AG20443 (cell line): ENCODE measurements around the gene KHDC3L.

Source experiments
- DNase-seq: peaks from one replicate; pipeline ENCODE4 v3.0.0; 2012; ENCODE audit warnings: low spot score, mixed read lengths

The KHDC3L gene, protein sequence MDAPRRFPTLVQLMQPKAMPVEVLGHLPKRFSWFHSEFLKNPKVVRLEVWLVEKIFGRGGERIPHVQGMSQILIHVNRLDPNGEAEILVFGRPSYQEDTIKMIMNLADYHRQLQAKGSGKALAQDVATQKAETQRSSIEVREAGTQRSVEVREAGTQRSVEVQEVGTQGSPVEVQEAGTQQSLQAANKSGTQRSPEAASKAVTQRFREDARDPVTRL

DNA sequence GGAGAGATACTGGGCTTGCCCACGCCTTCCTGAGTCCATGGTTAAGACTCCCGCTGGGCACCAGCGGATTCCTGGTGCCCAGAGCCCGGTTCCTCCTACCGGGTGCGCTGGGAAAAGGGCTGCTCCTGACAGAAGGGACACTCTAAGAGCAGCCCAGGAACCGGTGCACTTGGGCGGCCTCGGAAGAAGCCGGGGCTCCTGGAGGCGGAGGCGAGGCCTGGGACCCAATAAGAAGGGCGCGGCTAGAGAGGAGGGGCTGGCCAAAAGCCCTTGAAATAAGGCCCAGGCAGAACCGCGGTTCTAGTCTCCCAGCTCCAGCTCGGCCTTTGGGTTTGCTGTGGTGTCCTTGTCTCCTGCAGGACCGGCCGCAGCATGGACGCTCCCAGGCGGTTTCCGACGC, at the start of gene KHDC3L:
Gene KHDC3L (plus strand): TSS at position 301 of the 400 bp plus-strand sequence. CDS start 72 bp downstream, at position 373.
- DNase-seq, result no peak

DNA sequence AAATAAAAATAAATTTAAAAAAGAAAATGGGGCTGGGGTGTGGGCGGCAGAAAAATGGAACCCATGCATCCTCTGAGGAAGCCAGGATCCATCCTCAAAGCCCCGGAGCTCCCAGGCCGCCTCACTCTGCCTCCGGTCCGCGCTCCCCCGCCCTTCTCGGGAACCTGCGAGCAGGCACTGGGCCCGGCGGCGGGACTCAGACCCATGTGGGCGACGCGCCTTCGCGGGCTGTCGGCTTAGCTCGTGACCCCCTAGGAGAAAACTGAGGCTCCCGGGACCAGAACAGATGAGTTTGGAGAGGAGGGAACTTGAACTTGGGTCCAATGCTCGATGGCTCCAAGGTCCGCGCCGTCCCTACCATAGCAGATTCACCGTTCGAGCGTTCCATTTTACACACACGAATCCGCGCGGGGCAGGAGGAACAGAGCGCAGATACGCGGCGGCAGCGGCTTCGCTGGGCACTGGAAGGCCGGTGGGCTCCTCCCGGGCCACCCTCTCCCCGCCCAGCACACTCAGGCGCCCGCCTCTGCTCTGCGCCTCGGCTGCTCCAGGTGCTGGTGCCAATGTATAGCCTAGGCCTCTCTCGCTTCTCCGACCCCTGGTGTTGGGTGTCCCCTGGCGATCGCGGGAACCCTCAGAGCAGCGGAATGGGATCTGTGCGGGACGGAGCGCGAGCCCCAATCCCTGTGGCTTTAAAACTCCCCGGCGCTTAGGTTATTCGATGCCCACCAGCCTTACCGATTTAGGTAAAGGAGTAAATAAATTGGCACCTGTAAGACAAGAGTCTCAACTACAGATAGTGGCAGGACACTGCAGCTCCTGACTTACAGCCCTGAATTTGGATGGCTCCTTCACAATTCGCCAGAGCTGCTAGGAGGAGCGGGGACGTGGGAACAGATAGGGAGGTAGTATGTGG, 47.6 kb upstream of the KHDC3L start:
- peak; percentile 21 for DNase-seq

DNA sequence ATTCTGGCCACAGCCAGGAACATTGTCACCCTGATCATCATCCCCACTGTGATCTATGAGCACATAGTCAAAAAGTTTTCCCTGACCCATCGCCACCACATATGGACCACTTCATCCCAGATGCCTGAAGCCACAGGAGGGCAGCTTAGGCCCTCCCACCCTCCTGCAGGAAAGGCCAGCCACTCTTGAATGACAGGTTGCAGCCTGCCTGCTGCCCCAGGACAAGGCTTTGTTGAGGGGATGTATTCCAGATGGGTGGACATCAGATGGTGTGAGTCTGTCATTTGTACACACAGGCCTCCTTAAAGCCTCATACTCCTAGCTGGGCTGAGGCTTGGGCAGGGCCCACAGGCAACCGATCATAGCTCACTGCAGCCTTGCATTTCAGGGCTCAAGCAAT, 39.1 kb upstream of the KHDC3L start:
- DNase-seq, result no peak

DNA sequence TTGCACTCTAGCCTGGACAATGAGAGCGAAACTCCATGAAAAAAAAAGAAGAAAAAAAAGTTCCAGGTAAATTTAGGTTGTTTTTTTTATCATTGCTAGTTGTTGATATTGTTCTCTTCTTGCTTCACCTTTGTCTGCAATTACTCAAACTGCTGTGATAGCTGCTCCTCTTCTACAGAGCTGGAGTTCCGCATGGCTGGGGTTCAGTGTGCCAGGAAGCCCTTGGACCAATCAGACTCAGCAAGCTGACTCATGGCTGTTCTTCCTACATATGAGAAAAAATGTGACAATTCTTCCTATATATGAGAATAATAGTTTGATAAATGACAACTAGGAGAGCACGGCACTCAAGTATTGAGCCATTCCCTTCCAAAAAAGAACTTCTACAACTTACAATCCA, 36.8 kb upstream of the KHDC3L start:
- DNase-seq, result no peak

DNA sequence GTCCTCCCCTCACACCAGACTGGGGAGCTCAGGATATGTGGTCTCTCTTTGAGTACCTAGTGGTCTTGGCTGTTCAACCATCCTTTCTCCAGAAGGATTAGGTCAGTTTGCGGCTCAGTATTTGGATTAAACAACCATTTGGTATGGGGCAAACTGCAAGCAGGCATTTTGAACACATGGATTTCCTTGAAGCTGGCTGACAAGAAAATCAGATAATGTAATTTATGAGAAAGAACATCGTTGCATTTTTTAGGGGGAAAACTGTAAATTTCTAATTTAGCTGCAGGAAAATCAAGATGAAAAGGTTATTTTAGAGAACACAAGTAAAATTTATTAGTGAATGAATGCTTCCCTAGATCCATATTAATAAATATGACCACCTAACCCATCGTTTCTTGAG, 33.7 kb upstream of the KHDC3L start:
- DNase-seq, result no peak

DNA sequence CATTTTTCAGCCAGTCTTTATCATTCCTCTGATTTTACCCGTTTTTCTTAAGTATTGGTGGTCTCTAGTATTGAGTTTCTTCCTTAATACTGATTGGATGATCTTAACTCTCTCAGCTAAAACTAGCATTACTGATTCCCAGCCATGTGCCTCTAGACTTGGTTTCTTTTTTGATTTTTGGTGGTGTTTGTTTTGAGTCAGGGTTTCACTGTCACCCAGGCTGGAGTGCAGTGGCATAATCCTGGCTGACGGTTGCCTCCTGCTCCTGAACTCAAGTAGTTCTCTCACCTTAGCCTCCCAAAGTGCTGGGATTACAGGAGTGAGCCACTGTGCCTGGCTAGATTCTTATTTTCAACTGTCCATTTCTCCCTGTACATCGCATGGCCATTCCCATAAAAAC, 33.3 kb upstream of the KHDC3L start:
- DNase-seq, result no peak

DNA sequence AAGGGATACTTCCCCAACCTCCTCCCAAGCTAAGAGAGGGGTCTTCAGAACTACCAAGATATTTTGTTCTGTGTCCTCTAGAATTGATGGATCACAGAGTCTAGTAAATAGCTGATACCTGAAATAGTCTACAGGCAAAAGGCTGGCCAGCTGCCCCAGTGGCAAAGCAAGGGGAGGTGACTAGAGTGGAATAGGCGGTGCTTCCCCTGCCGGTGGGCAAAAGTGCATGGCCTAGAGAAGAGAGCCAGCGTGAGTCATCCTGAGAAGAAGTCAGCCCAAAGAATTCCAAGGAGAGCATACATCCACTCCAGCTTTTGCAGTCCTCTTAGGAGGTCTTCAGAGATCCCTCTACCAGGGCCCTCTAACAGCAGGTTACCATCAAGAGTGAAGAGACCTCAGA, 23.1 kb upstream of the KHDC3L start:
- no peak for DNase-seq

DNA sequence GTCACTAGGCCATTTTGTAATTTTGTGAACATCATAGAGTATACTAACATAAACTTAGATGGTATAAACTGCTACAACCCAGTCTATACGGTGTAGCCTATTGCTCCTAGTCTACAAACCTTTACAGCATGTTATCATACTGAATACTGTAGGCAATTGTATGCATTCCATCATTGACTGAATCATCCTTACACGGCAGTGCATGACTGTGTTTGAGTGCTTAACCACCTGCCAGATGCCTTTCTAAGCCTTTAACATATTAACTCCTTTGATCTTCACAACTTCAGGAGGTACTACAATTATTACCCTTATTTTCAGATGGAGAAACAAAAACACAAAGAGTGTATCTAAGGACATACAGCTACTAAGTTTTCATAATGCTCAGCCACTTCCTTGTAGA, 22.4 kb upstream of the KHDC3L start:
- DNase-seq, result no peak

DNA sequence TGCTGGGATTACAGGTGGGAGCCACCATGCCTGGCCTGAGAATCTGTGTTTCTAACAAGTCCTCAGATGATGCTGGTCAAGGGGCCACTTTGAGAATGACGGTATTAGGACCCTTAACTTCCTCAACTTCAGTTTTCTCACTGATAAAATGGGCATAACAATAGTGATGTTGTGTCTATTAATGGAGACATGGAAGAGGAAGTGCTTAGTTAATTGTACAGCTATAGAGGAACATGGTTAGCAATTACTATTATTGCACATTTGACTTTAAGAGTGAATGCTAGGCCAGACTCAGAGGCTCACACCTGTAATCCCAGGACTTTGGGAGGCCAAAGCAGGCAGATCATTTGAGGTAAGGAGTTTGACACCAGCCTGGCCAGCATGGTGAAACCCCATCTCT, 21.1 kb upstream of the KHDC3L start:
- no peak for DNase-seq

DNA sequence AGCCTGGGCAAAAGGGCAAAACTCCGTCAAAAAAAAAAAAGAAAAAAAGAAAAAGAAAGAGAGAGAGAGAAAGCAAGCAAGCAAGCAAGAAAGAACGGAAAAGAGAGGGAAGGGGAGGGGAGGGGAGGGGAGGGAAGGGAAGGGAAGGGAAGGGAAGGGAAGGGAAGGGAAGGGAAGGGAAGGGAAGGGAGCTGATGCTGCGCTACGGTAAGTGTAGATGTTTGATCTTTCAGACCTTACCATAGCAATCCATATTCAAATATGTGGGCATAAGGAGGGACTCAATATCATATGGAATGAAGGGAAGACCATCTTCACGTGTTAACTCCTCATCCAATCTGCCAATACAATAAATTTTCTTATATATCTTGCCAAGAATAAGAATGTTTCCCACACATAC, 20.3 kb upstream of the KHDC3L start:
- DNase-seq, result no peak

DNA sequence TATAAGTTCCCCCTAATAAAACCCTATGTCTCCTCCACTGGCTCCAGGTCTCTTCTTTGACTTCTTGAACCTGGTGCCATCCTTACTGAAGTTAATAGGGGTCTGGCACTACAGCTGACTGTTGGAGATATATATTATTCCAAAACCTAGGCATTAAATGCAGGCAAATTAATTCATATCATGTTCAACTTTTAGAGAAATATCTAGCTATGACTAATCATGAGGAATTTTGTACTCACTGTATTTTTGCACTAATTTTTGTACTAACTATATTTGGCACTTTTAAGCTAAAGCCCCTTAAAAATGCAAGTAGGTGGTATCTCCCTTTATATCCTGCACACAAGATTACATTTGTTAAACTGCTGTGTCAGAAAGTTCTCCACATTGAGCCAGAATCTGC, 19.3 kb upstream of the KHDC3L start:
- no peak for DNase-seq

DNA sequence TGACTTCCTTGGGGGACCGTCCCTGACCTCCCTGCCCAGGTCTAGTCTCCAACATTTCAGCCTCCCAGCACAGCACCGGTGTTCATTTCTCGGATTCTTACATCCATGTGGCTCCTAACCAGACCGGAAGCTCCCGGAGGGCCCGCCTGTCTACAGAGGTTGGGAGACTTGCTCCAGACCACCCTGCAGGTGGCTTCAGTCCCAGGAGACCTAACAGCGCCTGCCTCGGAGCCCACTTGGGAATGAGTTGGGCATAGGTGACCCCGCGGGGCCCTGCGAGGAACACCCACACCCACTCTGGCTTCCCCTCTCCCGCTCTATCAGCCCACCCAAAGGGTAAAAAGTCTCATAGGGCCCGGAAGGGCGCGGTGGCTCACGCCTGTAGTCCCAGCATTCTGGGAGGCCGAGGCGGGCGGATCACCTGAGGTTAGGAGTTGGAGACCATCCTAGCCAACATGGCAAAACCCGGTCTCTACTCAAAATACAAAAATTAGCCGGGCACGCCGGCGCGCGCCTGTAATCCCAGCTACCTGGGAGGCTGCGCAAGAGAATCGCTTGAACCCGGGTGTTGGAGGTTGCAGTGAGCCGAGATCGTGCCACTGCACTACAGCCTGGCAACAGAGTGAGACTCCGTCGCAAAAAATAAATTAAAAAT, 13.8 kb upstream of the KHDC3L start:
- DNase-seq, result no peak

DNA sequence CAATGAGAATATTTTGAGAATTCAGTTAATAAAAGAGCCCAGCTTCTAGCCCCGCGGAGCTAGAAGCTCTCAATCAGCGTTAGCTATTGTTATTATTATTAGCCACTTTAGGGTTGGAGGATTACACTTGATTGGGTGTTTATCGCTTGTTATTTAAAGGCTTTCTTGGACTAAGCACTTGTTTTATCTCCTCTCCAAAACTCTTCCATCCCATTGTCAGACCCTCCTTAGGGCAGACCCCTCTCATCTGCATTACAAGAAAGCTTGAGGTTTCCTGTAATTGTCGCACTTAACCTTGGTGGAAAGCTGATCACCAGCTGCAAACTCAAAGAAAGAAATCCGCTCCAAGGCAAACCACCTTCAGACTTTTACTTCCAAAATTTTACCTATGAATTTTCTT, 13.1 kb upstream of the KHDC3L start:
- DNase-seq, result no peak

DNA sequence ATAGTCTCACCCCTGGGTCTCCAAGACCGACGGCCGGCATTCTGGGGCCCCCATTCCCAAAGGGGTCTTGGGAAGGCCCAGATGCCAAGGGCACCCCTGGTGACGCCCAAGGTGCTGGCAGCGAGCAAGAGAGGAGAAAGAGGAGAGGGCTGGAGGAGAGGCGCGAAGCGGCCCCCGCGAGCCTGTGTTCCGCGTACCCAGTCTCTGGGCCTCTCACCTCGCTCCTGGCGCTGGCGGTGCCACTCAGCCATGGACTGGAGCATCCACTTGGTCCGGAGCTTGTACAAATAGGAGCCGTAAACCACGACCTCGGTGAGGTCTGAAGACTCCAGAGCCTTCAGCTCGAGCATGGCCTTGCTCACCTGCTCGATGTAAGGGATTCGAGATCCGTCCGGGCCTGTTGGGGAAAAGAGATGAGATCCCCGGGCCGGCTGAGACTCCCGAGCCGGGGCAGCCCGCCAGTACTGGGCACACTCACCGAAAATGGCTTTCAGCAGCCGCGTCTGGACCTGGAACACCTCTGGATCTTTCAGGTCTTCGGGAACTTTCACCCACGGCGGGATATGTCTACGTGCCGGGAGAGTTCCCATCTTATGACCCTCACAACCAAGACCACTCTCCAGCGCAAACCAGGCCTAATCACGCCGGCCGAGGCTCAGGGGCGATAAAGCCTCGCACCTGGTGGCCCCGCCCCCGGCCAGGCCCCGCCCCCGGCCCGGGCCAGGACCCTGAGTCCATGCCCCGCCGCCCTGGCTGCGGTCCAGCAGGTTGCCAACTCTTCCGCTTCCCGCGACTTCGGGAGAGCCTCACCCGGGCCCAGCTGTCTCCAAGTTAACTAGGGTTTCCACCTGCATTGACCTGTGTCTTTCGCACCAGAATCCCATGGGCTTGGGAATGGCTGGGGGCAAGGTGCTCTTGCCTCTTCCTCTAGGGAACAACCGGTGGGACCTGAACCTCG, 8.5 kb upstream of the KHDC3L start, which contains the start of gene DPPA5:
Gene DPPA5 (minus strand): TSS at position 641 of the 958 bp plus-strand sequence. CDS start 51 bp downstream, at position 590.
- DNase-seq, result no peak

DNA sequence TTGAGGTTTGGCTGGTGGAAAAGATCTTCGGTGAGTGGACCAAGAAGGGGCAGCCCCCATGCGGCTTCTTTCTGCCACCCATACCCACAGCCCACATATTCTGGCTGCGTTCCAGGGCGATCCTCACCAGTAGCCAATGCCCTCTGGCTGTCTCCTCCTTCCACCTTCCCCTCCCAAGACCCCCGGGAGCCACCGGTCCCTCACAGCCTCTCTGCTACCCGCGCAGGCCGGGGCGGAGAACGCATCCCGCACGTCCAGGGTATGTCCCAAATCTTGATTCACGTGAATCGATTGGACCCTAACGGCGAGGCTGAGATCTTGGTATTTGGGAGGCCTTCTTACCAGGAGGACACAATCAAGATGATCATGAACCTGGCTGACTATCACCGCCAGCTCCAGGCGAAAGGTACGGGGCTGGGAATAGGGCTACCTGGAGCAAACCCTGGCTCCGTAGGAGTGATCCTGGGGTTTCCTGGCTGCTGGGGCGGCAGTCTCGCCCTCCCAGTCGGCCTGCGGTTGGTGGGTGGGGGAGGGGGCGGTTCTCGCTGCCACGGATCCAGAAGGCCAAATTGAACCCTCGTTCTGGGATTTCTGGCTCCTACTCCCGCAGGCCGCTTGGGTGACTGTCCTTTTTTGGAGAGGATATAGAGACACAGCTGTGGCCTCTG, 545 bp downstream of the KHDC3L start:
- no peak for DNase-seq

DNA sequence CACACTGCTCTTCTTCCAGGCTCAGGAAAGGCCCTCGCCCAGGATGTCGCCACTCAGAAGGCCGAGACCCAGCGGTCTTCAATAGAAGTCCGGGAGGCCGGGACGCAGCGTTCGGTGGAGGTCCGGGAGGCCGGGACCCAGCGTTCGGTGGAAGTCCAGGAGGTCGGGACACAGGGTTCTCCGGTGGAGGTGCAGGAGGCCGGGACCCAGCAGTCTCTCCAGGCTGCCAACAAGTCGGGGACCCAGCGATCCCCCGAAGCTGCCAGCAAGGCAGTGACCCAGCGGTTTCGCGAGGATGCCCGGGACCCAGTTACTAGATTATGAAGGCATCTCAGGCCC, 1.0 kb downstream of the KHDC3L start:
- no peak for DNase-seq

DNA sequence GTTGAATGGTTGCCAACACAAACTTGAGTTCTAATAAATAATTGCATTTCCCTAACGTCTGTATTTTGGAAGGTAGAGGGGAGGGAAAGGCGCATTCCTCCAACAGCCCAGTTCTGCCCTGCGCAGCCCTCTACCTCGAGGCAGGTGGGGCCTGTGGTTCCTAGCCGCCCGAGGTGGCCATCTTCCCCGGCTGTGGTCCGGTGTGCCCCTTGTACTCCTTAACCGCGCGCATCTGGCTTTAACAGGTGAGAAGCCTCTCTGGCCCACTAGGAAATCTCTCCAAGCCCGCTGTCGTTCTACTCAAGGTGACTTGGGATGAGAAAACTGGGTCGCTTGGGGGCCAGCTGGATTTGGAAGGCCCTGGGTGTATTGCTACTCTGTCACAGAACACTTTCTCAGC, 1.7 kb downstream of the KHDC3L start:
- DNase-seq, result no peak

DNA sequence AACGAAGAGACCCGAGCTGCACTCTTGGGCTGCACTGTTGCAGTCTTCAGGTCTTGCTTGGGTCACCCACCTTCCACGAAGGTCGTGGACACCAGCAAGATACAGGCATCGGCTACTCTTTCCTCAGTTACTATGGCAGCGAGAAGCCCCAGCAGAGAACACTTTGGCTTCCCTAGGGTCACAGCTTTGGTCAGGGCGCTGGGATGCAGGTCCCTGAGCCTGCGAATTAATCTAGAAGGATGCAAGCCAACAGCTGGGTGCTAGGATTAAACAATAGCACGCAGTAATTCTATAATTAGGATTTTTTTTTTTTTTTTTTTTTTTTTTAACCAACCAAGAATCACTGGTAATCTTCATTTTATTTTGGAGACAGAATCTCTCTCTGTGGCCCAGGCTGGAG, 2.1 kb downstream of the KHDC3L start:
- no peak for DNase-seq

DNA sequence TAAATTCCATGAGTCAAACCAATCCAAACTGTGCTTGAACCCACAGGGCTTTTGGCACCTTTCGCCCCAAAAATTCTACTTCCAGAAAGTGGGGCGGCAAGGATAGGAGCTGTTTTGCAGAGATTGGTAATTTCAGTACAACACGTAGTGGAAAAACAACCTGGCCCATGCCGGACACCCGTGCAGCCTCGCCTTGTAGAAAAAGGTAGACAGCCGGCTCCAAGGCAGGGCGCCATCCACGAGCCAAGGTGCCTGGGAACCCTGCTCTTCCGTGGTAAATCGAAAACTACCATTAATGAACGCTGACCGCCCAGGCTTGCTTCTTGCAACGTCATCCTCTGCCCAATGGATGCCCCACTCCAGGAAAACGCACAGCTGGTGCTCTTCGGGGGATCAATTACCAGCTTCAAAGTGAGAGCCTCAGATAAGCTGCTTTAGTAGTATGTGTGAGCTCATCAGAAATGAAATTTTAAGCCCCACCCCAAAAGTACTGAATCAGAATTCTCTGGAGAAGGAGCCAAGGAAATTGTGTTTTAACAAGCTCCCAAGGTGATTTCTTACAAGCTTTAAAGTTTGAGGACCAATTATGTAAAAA, 5.4 kb downstream of the KHDC3L start:
- DNase-seq, result no peak

DNA sequence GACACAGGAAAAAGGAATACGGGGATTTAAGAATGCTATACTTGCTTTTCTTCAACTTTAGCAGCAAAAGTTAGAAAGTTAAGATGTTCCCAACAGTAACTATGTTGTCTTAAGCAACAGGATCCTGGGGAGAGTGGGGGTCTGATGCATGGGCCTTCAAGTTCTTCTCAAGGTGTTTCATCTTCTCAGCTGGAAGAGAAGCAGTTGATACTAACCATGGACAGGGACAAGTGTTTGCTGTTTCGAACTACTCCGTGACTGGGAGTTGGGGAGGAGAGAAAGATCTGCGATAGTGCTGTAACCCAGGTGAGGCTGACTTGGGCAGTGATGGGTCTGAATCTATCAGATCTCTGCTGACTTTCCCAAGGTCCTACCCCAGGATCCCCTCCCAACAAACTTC, 6.2 kb downstream of the KHDC3L start:
- DNase-seq, result no peak

DNA sequence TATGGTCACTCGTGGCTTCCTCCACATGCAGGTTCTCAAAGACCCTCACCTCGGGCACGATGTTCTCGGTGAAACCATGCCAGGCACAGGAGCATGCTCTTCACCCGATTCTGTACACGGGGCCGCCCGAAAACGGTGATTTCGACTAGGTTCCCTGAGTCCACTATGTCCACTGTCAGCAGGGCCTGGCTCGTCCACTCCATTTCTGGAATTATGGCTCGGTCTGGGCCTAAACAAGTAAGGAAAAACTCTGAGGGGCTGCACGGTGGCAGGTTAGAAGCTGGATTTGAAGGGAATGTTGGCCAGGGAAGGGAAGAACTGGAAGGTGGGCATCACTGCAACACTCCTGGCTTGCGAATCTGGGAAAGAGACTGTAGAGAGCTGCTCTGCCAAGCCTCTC, 6.7 kb downstream of the KHDC3L start:
- DNase-seq, result no peak
